Measurements from ENCODE around the gene SNED1. TPM values are rescaled to one million over a fixed set of nuclear protein-coding genes. Genes with fewer than 3 reads are reported as not detected.
"Not testable (repeated sequence)": the region's sequence is repeated elsewhere in the genome, so short reads cannot be mapped to it uniquely, and the experiment has no call there.

The SNED1 gene
- total RNA-seq, 1 experiment from 2014 or later, result 22.0 TPM

GRCh38 chr2:240974771-240975572 lies 23.4 kb upstream of the SNED1 start:
- ChIA-PET CTCF (no interaction called here), POLR2A (no interaction called here)

GRCh38 chr2:240975903-240976302 lies 22.5 kb upstream of the SNED1 start:
- H3K27ac Mint-ChIP-seq (ENCODE audit: low read depth, unreplicated experiment); DNase-seq (ENCODE audit: unreplicated experiment); POLR2A ChIA-PET; H3K4me3 Mint-ChIP-seq (ENCODE audit: unreplicated experiment); H3K9me3 Mint-ChIP-seq (ENCODE audit: unreplicated experiment); H3K36me3 Mint-ChIP-seq (ENCODE audit: insufficient read depth, unreplicated experiment); CTCF ChIA-PET; intact Hi-C loops (cut with micrococcal nuclease); BruUV-seq (replicated peaks): not testable (repeated sequence)
- Mint-ChIP-seq H3K4me1 (ENCODE audit: insufficient read depth, unreplicated experiment) (peaks cover 21% of the 10 kb centered on the region), H3K27me3 (ENCODE audit: insufficient read depth, unreplicated experiment) (peaks cover 11% of the 10 kb centered on the region)

More at GRCh38 chr2:240974771-240975572, 23.4 kb upstream of the SNED1 start:
- H3K36me3 Mint-ChIP-seq (ENCODE audit: insufficient read depth, unreplicated experiment), result no peaks in the 10 kb centered on the region
- no peak overlapping the region for H3K4me3 Mint-ChIP-seq (ENCODE audit: unreplicated experiment)
- no peak for TF ChIP-seq CTCF (IDR thresholded peaks at IDR 0.05; ENCODE audit: unreplicated experiment)
- no peak for DNase-seq (ENCODE audit: unreplicated experiment)
- no TSS peak for BruUV-seq (replicated peaks)
- peaks cover 21% of the 10 kb centered on the region for H3K4me1 Mint-ChIP-seq (ENCODE audit: insufficient read depth, unreplicated experiment)
- H3K27ac Mint-ChIP-seq (ENCODE audit: low read depth, unreplicated experiment), result no peak overlapping the region
- intact Hi-C loops (cut with micrococcal nuclease), result no loop called here
- peaks cover 6% of the 10 kb centered on the region for H3K9me3 Mint-ChIP-seq (ENCODE audit: unreplicated experiment)
- H3K27me3 Mint-ChIP-seq (ENCODE audit: insufficient read depth, unreplicated experiment), result peaks cover 11% of the 10 kb centered on the region

DNA sequence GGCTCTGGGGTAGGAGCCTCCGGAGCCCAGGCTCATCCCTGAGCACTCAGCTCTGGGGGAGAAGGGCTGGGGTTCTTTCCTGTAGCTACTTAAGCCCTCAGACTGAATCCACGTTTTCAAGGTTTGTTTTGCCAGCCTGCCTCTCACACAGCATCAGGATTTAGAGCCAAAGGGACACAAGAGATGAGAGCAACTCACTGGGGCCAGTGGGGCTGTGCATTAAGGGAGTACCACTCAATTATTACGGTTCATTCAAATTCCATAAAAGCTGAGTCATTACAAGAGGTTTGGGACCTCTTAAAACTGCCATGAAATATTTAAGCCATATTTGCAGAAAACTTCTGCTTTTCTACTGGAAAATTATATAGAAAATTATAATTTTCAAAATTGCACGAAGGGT lies 17.1 kb upstream of the SNED1 start:
- peaks cover 5% of the 10 kb centered on the region for H3K4me1 Mint-ChIP-seq (ENCODE audit: insufficient read depth, unreplicated experiment)
- BruUV-seq (replicated peaks), result no TSS peak
- no peak overlapping the region for H3K4me3 Mint-ChIP-seq (ENCODE audit: unreplicated experiment)
- ChIA-PET POLR2A (interaction anchor here (1.4 kb wide), 1 partner anchor 29 kb away, joined by 3 read pairs; no protein-coding TSS in a partner anchor), CTCF (interaction anchor here (0.7 kb wide), 1 partner anchor 15 kb away, joined by 5 read pairs; no protein-coding TSS in a partner anchor)
- H3K9me3 Mint-ChIP-seq (ENCODE audit: unreplicated experiment), result no peaks in the 10 kb centered on the region
- no peaks in the 10 kb centered on the region for H3K27me3 Mint-ChIP-seq (ENCODE audit: insufficient read depth, unreplicated experiment)
- intact Hi-C loops (cut with micrococcal nuclease), result no loop called here
- peaks cover 6% of the 10 kb centered on the region for H3K36me3 Mint-ChIP-seq (ENCODE audit: insufficient read depth, unreplicated experiment)
- no peak for TF ChIP-seq CTCF (IDR thresholded peaks at IDR 0.05; ENCODE audit: unreplicated experiment)
- DNase-seq (ENCODE audit: unreplicated experiment), result no peak
- no peak overlapping the region for H3K27ac Mint-ChIP-seq (ENCODE audit: low read depth, unreplicated experiment)

GRCh38 chr2:240981871-240982800 lies 16.3 kb upstream of the SNED1 start:
- DNase-seq (ENCODE audit: unreplicated experiment), result no peak
- intact Hi-C loops (cut with micrococcal nuclease), result no loop called here
- Mint-ChIP-seq H3K27ac (ENCODE audit: low read depth, unreplicated experiment) (no peak overlapping the region), H3K4me3 (ENCODE audit: unreplicated experiment) (no peak overlapping the region), H3K9me3 (ENCODE audit: unreplicated experiment) (no peaks in the 10 kb centered on the region), H3K27me3 (ENCODE audit: insufficient read depth, unreplicated experiment) (no peaks in the 10 kb centered on the region), H3K4me1 (ENCODE audit: insufficient read depth, unreplicated experiment) (peaks cover 6% of the 10 kb centered on the region), H3K36me3 (ENCODE audit: insufficient read depth, unreplicated experiment) (peaks cover 6% of the 10 kb centered on the region)
- no TSS peak for BruUV-seq (replicated peaks)
- POLR2A ChIA-PET, result interaction anchor here (1.4 kb wide), 1 partner anchor 28 kb away, joined by 3 read pairs; no protein-coding TSS in a partner anchor
- no peak for TF ChIP-seq CTCF (IDR thresholded peaks at IDR 0.05; ENCODE audit: unreplicated experiment)
- CTCF ChIA-PET, result interaction anchor here (0.7 kb wide), 1 partner anchor 16 kb away, joined by 5 read pairs; no protein-coding TSS in a partner anchor

Data from MCF 10A (cell line).